ENCODE results near the gene TNIP2.
"Not testable (repeated sequence)": the region's sequence is repeated elsewhere in the genome, so short reads cannot be mapped to it uniquely, and the experiment has no call there.

- not testable (repeated sequence) for TF ChIP-seq BCL11A (tag by site-specific recombination; IDR thresholded peaks at IDR 0.05; ENCODE audit: low read depth); ZBTB17 (tag by site-specific recombination; IDR thresholded peaks at IDR 0.05); KLF10 (tag by site-specific recombination; IDR thresholded peaks at IDR 0.05); ZNF311 (tag by site-specific recombination; IDR thresholded peaks at IDR 0.05; ENCODE audit: borderline replicate concordance)
- TF ChIP-seq, protein P1, sequence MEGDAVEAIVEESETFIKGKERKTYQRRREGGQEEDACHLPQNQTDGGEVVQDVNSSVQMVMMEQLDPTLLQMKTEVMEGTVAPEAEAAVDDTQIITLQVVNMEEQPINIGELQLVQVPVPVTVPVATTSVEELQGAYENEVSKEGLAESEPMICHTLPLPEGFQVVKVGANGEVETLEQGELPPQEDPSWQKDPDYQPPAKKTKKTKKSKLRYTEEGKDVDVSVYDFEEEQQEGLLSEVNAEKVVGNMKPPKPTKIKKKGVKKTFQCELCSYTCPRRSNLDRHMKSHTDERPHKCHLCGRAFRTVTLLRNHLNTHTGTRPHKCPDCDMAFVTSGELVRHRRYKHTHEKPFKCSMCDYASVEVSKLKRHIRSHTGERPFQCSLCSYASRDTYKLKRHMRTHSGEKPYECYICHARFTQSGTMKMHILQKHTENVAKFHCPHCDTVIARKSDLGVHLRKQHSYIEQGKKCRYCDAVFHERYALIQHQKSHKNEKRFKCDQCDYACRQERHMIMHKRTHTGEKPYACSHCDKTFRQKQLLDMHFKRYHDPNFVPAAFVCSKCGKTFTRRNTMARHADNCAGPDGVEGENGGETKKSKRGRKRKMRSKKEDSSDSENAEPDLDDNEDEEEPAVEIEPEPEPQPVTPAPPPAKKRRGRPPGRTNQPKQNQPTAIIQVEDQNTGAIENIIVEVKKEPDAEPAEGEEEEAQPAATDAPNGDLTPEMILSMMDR (tag by site-specific recombination; IDR thresholded peaks at IDR 0.05), result not testable (repeated sequence)
- TF ChIP-seq, protein P2, sequence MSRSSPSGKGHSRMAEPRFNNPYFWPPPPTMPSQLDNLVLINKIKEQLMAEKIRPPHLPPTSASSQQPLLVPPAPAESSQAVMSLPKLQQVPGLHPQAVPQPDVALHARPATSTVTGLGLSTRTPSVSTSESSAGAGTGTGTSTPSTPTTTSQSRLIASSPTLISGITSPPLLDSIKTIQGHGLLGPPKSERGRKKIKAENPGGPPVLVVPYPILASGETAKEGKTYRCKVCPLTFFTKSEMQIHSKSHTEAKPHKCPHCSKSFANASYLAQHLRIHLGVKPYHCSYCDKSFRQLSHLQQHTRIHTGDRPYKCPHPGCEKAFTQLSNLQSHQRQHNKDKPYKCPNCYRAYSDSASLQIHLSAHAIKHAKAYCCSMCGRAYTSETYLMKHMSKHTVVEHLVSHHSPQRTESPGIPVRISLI (tag by site-specific recombination; IDR thresholded peaks at IDR 0.05), result not testable (repeated sequence)
Observed at GRCh38 chr4:2780643-2781042, 24.5 kb upstream of the TNIP2 start.
